Chondrocyte (in vitro differentiated cells): ENCODE measurements around the gene TSHZ2. TPM values are rescaled to one million over a fixed set of nuclear protein-coding genes. Genes with fewer than 3 reads are reported as not detected.

ENCODE experiments used
- DNase-seq: peaks from one replicate; pipeline ENCODE4 v3.0.0; 2021; ENCODE audit warnings: mixed read lengths, low spot score
- H3K27ac Mint-ChIP-seq: one replicate; pipeline ENCODE4 v1.8.0; 2021; ENCODE audit warnings: mild to moderate bottlenecking, moderate library complexity, mixed read lengths; ENCODE audit not compliant: unreplicated experiment
- H3K27me3 Mint-ChIP-seq: 2 replicates; pipeline ENCODE4 v1.8.0; 2021; ENCODE audit warnings: low read depth, mixed read lengths
- H3K36me3 Mint-ChIP-seq: 2 replicates; pipeline ENCODE4 v1.8.0; 2021; ENCODE audit warnings: low read depth, mixed read lengths
- H3K4me1 Mint-ChIP-seq: 2 replicates; pipeline ENCODE4 v1.8.0; 2021; ENCODE audit warnings: low read depth, mild to moderate bottlenecking, mixed read lengths
- H3K4me3 Mint-ChIP-seq: one replicate; pipeline ENCODE4 v1.8.0; 2021; ENCODE audit warnings: mild to moderate bottlenecking, moderate library complexity, mixed read lengths; ENCODE audit not compliant: unreplicated experiment
- H3K9me3 Mint-ChIP-seq: 2 replicates; pipeline ENCODE4 v1.8.0; 2021; ENCODE audit warnings: low read depth, mixed read lengths
- total RNA-seq: library from RNA; stranded (reverse); gene quantifications from 3 replicates; pipeline ENCODE4 v1.2.1, GENCODE V29; 2021
- TF ChIP-seq, protein P1 (sequence below): fragments of 200-600 bp; sonication (generic); IDR thresholded peaks from 2 replicates; pipeline ENCODE4 v1.5.0; 2021; ENCODE audit warnings: antibody characterized with exemption, mild to moderate bottlenecking, moderate library complexity

Gene TSHZ2
- total RNA-seq, 1 donor from 2014 or later: 0.37 TPM

DNA sequence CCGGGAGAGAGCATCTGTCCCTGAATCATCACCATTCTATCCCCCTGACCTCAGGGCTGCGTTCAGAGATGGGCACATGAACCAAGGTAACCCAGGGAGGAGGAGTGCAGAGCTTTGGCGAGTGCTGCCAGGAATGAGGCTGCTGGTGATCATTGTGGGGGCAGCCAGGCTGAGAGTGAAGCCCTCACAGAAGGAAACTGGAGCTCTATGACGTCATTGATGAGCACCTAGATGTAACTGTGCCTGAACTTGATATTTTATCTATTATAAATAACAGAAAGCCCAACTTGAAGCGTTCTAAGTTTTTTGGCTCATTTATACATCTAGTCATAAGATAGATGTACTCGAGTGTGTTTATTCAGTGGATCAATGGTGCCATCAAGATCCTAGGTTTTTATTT, 17.3 kb upstream of the TSHZ2 start:
- Mint-ChIP-seq H3K4me3 (no peak overlapping the region), H3K27ac (no peak overlapping the region), H3K9me3 (no peaks in the 10 kb centered on the region), H3K27me3 (no peaks in the 10 kb centered on the region), H3K36me3 (no peaks in the 10 kb centered on the region), H3K4me1 (no peaks in the 10 kb centered on the region)
- TF ChIP-seq, protein P1, sequence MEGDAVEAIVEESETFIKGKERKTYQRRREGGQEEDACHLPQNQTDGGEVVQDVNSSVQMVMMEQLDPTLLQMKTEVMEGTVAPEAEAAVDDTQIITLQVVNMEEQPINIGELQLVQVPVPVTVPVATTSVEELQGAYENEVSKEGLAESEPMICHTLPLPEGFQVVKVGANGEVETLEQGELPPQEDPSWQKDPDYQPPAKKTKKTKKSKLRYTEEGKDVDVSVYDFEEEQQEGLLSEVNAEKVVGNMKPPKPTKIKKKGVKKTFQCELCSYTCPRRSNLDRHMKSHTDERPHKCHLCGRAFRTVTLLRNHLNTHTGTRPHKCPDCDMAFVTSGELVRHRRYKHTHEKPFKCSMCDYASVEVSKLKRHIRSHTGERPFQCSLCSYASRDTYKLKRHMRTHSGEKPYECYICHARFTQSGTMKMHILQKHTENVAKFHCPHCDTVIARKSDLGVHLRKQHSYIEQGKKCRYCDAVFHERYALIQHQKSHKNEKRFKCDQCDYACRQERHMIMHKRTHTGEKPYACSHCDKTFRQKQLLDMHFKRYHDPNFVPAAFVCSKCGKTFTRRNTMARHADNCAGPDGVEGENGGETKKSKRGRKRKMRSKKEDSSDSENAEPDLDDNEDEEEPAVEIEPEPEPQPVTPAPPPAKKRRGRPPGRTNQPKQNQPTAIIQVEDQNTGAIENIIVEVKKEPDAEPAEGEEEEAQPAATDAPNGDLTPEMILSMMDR: no peak
- no peak for DNase-seq

DNA sequence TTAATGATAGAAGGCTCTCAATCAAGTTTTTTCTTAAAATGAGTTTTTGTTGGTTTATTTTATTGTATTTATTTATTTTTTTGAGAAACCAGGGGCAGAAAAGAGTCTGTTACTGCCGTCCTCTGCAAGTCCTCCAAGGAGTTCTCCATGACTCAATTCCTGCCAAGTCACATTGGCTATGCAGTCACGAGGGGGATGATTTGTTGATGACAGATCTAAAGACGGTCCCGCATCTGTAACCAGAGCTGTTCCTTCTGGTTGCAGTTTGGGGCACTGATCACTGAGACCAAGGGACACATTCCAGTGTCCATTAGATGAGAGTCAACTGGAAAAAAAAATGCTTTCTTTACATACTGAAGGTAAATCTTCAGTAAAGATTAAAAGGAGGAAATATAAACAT, 13.9 kb upstream of the TSHZ2 start:
- TF ChIP-seq, protein P1: no peak
- Mint-ChIP-seq H3K36me3 (no peaks in the 10 kb centered on the region), H3K27ac (no peak overlapping the region), H3K9me3 (no peaks in the 10 kb centered on the region), H3K27me3 (no peaks in the 10 kb centered on the region), H3K4me1 (no peaks in the 10 kb centered on the region), H3K4me3 (no peak overlapping the region)
- DNase-seq: no peak

DNA sequence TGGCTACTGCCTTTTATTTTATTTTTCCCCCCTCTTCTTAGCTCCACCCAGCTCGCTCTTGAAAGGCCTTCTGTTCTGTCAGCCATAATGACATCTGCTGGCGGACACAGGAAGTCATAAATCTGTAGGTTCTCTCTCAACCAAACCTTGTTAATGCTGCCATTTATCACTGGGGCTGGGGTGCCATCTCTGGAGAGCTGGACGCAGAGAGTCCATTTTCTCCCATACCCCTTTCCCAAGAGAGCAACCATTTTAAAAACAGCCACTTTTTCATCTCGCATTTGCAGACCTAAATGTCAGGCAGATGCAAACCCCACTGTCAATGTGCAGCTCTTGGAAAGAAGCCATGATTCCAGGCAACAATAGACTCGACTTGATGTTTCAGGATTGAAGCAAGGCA, 13.0 kb upstream of the TSHZ2 start:
- no peaks in the 10 kb centered on the region for H3K4me1 Mint-ChIP-seq
- H3K4me3 Mint-ChIP-seq: no peak overlapping the region
- H3K36me3 Mint-ChIP-seq: no peaks in the 10 kb centered on the region
- peaks cover 3% of the 10 kb centered on the region for H3K27me3 Mint-ChIP-seq
- no peaks in the 10 kb centered on the region for H3K9me3 Mint-ChIP-seq
- DNase-seq: no peak
- no peak overlapping the region for H3K27ac Mint-ChIP-seq
- TF ChIP-seq, protein P1: no peak

DNA sequence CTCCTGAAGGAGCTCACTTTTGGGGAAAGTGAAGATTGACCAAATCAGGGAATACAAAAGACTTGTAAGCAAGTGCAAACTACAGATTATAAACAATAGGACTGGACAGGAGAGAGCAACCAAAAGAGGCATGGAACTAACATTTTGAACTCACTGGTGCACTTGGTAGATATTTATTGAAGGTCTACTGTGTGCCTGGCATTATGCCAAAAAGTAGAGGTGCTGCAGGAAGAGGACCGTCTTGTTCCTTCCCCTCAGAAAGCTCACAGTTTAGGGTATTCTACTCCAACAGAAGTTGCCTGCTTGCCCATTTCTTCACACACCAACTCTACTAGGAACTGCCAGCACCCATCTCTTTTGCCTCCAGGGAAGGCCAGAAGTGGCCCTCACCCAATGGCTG, 10.0 kb upstream of the TSHZ2 start:
- no peak overlapping the region for H3K4me3 Mint-ChIP-seq
- TF ChIP-seq, protein P1: no peak
- no peak overlapping the region for H3K27ac Mint-ChIP-seq
- no peaks in the 10 kb centered on the region for H3K4me1 Mint-ChIP-seq
- H3K27me3 Mint-ChIP-seq: peaks cover 5% of the 10 kb centered on the region
- H3K9me3 Mint-ChIP-seq: no peaks in the 10 kb centered on the region
- H3K36me3 Mint-ChIP-seq: no peaks in the 10 kb centered on the region
- DNase-seq: no peak

DNA sequence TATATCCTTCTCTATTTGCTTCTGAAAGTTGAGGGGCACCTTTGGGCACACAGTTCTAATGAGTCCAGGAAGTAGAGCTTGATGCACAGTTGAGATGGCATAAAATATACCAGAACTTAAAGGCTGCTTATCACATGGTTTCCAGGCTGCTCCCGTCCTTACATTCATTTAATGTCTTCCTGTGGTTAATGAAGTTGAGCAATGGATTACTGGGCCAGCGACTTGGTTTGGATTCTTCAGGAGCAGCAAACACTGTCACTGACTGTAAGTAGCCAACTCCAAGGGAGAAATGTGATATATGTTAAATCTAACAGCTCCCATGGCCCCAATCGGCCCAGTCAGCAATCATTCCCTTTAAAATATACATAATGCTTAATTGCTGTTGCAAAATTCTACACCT, 9.0 kb upstream of the TSHZ2 start:
- no peak for DNase-seq
- no peaks in the 10 kb centered on the region for H3K36me3 Mint-ChIP-seq
- peaks cover 7% of the 10 kb centered on the region for H3K27me3 Mint-ChIP-seq
- no peaks in the 10 kb centered on the region for H3K9me3 Mint-ChIP-seq
- H3K27ac Mint-ChIP-seq: no peak overlapping the region
- H3K4me3 Mint-ChIP-seq: no peak overlapping the region
- H3K4me1 Mint-ChIP-seq: no peaks in the 10 kb centered on the region
- TF ChIP-seq, protein P1: no peak
